HepG2 (cell line): ENCODE measurements around the gene MUL1. TPM values are rescaled to one million over a fixed set of nuclear protein-coding genes. Genes with fewer than 3 reads are reported as not detected.

Experiments used
- ETV5 ChIP-seq: IDR thresholded peaks from 2 replicates; pipeline ENCODE4 v1.6.1; 2018; ENCODE audit warnings: missing biosample characterization, missing genetic modification reagents, inconsistent platforms, borderline replicate concordance
- FOXA1 ChIP-seq, 2 experiments: fragments of 450-650 bp in 1 of 2; sonication (generic) in 1 of 2; formaldehyde crosslinking in 1 of 2; IDR thresholded peaks; 2 replicates each; pipeline versions ENCODE4 v1.4.0 to v1.6.1; 2016 to 2020; ENCODE audit warnings: missing genetic modification reagents in 1 of 2
- JDP2 ChIP-seq: sonication (generic); formaldehyde crosslinking; IDR thresholded peaks from 2 replicates; pipeline ENCODE4 v1.8.1; 2022; ENCODE audit warnings: missing genetic modification reagents, borderline replicate concordance
- KLF15 ChIP-seq: sonication (generic); formaldehyde crosslinking; IDR thresholded peaks from 2 replicates; pipeline ENCODE4 v1.8.1; 2023; ENCODE audit warnings: borderline replicate concordance, mild to moderate bottlenecking, inconsistent platforms, missing genetic modification reagents, mixed read lengths
- PAWR ChIP-seq: sonication (generic); formaldehyde crosslinking; IDR thresholded peaks from 2 replicates; pipeline ENCODE4 v1.4.0; 2020; ENCODE audit warnings: missing genetic modification reagents, mild to moderate bottlenecking, borderline replicate concordance
- RORA ChIP-seq: sonication (generic); formaldehyde crosslinking; IDR thresholded peaks from 2 replicates; pipeline ENCODE4 v1.5.0; 2020; ENCODE audit warnings: mild to moderate bottlenecking, missing genetic modification reagents, moderate library complexity
- SIX1 ChIP-seq: sonication (generic); formaldehyde crosslinking; IDR thresholded peaks from 2 replicates; pipeline ENCODE4 v1.4.0; 2020; ENCODE audit warnings: missing genetic modification reagents, borderline replicate concordance
- SNAI1 ChIP-seq: sonication (generic); formaldehyde crosslinking; IDR thresholded peaks from 2 replicates; pipeline ENCODE4 v1.5.0; 2020; ENCODE audit warnings: mild to moderate bottlenecking, missing genetic modification reagents, borderline replicate concordance
- SRY ChIP-seq: sonication (generic); formaldehyde crosslinking; IDR thresholded peaks from 2 replicates; pipeline ENCODE4 v1.8.0; 2022; ENCODE audit warnings: mild to moderate bottlenecking, missing genetic modification reagents
- U2AF1 ChIP-seq: fragments of 200-400 bp; formaldehyde crosslinking; optimal IDR thresholded peaks from 2 replicates; pipeline ENCODE3; 2017; ENCODE audit warnings: mild to moderate bottlenecking, low read depth, low read length
- YY1 ChIP-seq: IDR thresholded peaks from 2 replicates; pipeline ENCODE4 v1.6.1; 2011; ENCODE audit warnings: low read length, low read depth, moderate library complexity, mild to moderate bottlenecking; ENCODE audit not compliant: insufficient read depth, insufficient replicate concordance
- ZBTB39 ChIP-seq: sonication (generic); formaldehyde crosslinking; IDR thresholded peaks from 2 replicates; pipeline ENCODE4 v1.5.0; 2020; ENCODE audit warnings: missing genetic modification reagents
- ZBTB42 ChIP-seq: sonication (generic); formaldehyde crosslinking; IDR thresholded peaks from 2 replicates; pipeline ENCODE4 v1.5.0; 2020; ENCODE audit warnings: mild to moderate bottlenecking, missing genetic modification reagents
- ZNF260 ChIP-seq: sonication (generic); formaldehyde crosslinking; IDR thresholded peaks from 2 replicates; pipeline ENCODE4 v1.4.0; 2020; ENCODE audit warnings: missing genetic modification reagents, low read depth, mild to moderate bottlenecking, borderline replicate concordance
- ZNF296 ChIP-seq: sonication (generic); formaldehyde crosslinking; conservative IDR thresholded peaks from 2 replicates; pipeline ENCODE4 v1.5.0; 2020; ENCODE audit warnings: mild to moderate bottlenecking, missing genetic modification reagents
- ZNF552 ChIP-seq: sonication (generic); formaldehyde crosslinking; IDR thresholded peaks from 2 replicates; pipeline ENCODE4 v1.9.0; 2022; ENCODE audit warnings: missing genetic modification reagents, mild to moderate bottlenecking, borderline replicate concordance
- ZNF563 ChIP-seq: sonication (generic); formaldehyde crosslinking; IDR thresholded peaks from 2 replicates; pipeline ENCODE4 v1.8.0; 2022; ENCODE audit warnings: mild to moderate bottlenecking, moderate library complexity, missing genetic modification reagents
- ZNF761 ChIP-seq: sonication (generic); formaldehyde crosslinking; conservative IDR thresholded peaks from 2 replicates; pipeline ENCODE4 v1.4.0; 2020; ENCODE audit warnings: mild to moderate bottlenecking, missing genetic modification reagents
- ZNF780A ChIP-seq: sonication (generic); formaldehyde crosslinking; IDR thresholded peaks from 2 replicates; pipeline ENCODE4 v1.8.0; 2022; ENCODE audit warnings: mild to moderate bottlenecking, missing genetic modification reagents, moderate library complexity
- polyA plus RNA-seq, 8 experiments: library from polyadenylated mRNA; depleted of rRNA in 3 of 8; stranded (reverse) in 7 of 8; unstranded in 1 of 8; fragments of >200 nt; fragmentation: Illumina TruSeq in 4 of 8; extraction: Trizol in 4 of 8; gene quantifications; 2 replicates each; pipeline versions ENCODE4 v1.2.1 to v1.2.3, GENCODE V29; 2011 to 2016; ENCODE audit warnings: low read depth in 4 of 8, missing spikeins in 1 of 8, mixed read lengths in 1 of 8; ENCODE audit not compliant: insufficient read depth in 1 of 8
- total RNA-seq, 5 experiments: library from RNA; depleted of rRNA; stranded (reverse); fragments of >200 nt; fragmentation: Illumina TruSeq; extraction: Trizol; gene quantifications; 2 replicates each; pipeline ENCODE4 v1.2.3, GENCODE V29; 2016; ENCODE audit warnings: low read depth in 1 of 5
- TF ChIP-seq, protein P1 (sequence below): sonication (generic); formaldehyde crosslinking; IDR thresholded peaks from 2 replicates; pipeline ENCODE4 v1.8.1; 2023; ENCODE audit warnings: missing genetic modification reagents, mild to moderate bottlenecking, borderline replicate concordance
- TF ChIP-seq, protein P2 (sequence below): sonication (generic); formaldehyde crosslinking; IDR thresholded peaks from 2 replicates; pipeline ENCODE4 v1.5.0; 2020; ENCODE audit warnings: missing genetic modification reagents, mild to moderate bottlenecking, borderline replicate concordance
- TF ChIP-seq, protein P3 (sequence below): sonication (generic); formaldehyde crosslinking; IDR thresholded peaks from 2 replicates; pipeline ENCODE4 v1.8.0; 2022; ENCODE audit warnings: missing genetic modification reagents, low read depth, mild to moderate bottlenecking, borderline replicate concordance

MUL1 gene
- total and polyA plus RNA-seq, 2 of the 13 experiments (the other 11 are each of a cell fraction or from before 2014, with no cell fraction given) = 21.5 to 26.5 TPM

DNA sequence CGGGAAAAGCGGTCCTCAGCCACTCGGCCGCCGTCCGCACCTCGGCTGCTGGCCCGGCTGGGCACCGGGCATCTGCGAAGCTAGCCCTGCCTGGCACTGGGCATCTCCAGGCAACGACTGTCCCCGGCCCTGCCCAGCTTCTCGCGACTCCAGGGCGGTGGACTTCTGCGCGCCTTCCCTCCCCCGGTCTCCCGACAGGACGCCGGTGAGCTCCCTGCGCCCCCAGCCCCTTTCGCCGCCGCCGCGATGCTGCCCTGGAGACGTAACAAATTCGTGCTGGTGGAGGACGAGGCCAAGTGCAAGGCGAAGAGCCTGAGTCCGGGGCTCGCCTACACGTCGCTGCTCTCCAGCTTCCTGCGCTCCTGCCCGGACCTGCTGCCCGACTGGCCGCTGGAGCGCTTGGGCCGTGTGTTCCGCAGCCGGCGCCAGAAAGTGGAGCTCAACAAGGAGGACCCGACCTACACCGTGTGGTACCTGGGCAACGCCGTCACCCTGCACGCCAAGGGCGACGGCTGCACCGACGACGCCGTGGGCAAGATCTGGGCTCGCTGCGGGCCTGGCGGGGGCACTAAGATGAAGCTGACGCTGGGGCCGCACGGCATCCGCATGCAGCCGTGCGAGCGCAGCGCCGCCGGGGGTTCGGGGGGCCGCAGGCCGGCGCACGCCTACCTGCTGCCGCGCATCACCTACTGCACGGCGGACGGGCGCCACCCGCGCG lies 44.9 kb upstream of the MUL1 start (continued):
- TF ChIP-seq U2AF1 = no peak
- TF ChIP-seq SIX1 (CRISPR knock-in tag) = no peak
- no peak for TF ChIP-seq FOXA1 (IDR thresholded peaks at IDR 0.05)
- TF ChIP-seq FOXA1 (CRISPR knock-in tag; IDR thresholded peaks at IDR 0.05) = no peak; the same call in 1 of the 2 replicates
- TF ChIP-seq, protein P1, sequence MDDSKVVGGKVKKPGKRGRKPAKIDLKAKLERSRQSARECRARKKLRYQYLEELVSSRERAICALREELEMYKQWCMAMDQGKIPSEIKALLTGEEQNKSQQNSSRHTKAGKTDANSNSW (CRISPR knock-in tag) = no peak
- TF ChIP-seq ZNF563 = peak; percentile 68; the same call in 1 of the 2 replicates
- no peak for TF ChIP-seq ETV5 (CRISPR knock-in tag)
- no peak for TF ChIP-seq ZBTB39 (CRISPR knock-in tag)
- TF ChIP-seq, protein P2, sequence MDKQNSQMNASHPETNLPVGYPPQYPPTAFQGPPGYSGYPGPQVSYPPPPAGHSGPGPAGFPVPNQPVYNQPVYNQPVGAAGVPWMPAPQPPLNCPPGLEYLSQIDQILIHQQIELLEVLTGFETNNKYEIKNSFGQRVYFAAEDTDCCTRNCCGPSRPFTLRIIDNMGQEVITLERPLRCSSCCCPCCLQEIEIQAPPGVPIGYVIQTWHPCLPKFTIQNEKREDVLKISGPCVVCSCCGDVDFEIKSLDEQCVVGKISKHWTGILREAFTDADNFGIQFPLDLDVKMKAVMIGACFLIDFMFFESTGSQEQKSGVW (CRISPR knock-in tag) = no peak
- TF ChIP-seq YY1 = no peak
- no peak for TF ChIP-seq RORA (CRISPR knock-in tag)
- 0 out of 2 replicates have a peak, but pooled peaks have one; percentile 27 for TF ChIP-seq SRY (CRISPR knock-in tag)
- 0 out of 2 replicates have a peak, but pooled peaks have one; percentile 42 for TF ChIP-seq SNAI1
- no peak for TF ChIP-seq KLF15
- TF ChIP-seq ZNF260 (CRISPR knock-in tag) = no peak
- TF ChIP-seq ZNF296 = no peak
- no peak for TF ChIP-seq ZNF780A (CRISPR knock-in tag)
- TF ChIP-seq PAWR (CRISPR knock-in tag) = no peak
- TF ChIP-seq ZBTB42 (CRISPR knock-in tag) = no peak
- TF ChIP-seq, protein P3, sequence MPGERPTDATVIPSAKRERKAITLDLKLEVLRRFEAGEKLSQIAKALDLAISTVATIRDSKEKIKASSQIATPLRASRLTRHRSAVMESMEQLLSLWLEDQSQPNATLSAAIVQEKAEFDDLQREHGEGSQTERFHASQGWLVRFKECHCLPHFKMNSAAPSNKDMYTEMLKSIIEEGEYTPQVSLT (CRISPR knock-in tag) = no peak
- no peak for TF ChIP-seq JDP2 (CRISPR knock-in tag)
- TF ChIP-seq ZNF552 = no peak
- no peak for TF ChIP-seq ZNF761 (CRISPR knock-in tag)
